ENCODE data around the gene L3MBTL3. TPM values are rescaled to one million over a fixed set of nuclear protein-coding genes. Genes with fewer than 3 reads are reported as not detected.

Gene L3MBTL3
- total and polyA plus RNA-seq, 7 donors, result 2.1 to 10.4 (median 4.2) TPM

- WGBS, 2 donors, result 98% methylated on average over 12 of the region's 12 CpGs
- no peaks in the 10 kb centered on the region for H3K27me3 ChIP-seq
- H3K4me3 ChIP-seq, result no peak overlapping the region
- intact Hi-C loops (cut with DNase I), result no loop called here
- no peaks in the 10 kb centered on the region for H3K4me1 ChIP-seq
- no peak for DNase-seq
- H3K27ac ChIP-seq, result no peak overlapping the region
- no peak for TF ChIP-seq POLR2A (IDR thresholded peaks at IDR 0.05)
- TF ChIP-seq POLR2AphosphoS5 (IDR thresholded peaks at IDR 0.05), result no peak
- TF ChIP-seq CTCF (IDR thresholded peaks at IDR 0.05), result no peak
- TF ChIP-seq EP300 (IDR thresholded peaks at IDR 0.05), result no peak
- H3K36me3 ChIP-seq, result peaks cover 0 to 33% (median 6%) of the 10 kb centered on the region in 4 donors
- no peaks in the 10 kb centered on the region for H3K9me3 ChIP-seq
These were observed 39.1 kb downstream of the L3MBTL3 start for GRCh38 chr6:130057495-130057894.

- TF ChIP-seq EP300 (IDR thresholded peaks at IDR 0.05) (no peak), POLR2A (IDR thresholded peaks at IDR 0.05) (no peak), CTCF (IDR thresholded peaks at IDR 0.05) (no peak), POLR2AphosphoS5 (IDR thresholded peaks at IDR 0.05) (no peak)
- Histone ChIP-seq H3K9me3 (no peaks in the 10 kb centered on the region), H3K4me1 (no peaks in the 10 kb centered on the region), H3K36me3 (peaks cover 0 to 6% (median 0%) of the 10 kb centered on the region in 4 donors), H3K27ac (no peak overlapping the region), H3K4me3 (no peak overlapping the region), H3K27me3 (no peaks in the 10 kb centered on the region)
- no peak for DNase-seq
- 93 to 96% methylated on average over 5 of the region's 5 CpGs for WGBS, 2 donors
- intact Hi-C loops (cut with DNase I), result no loop called here
These were observed 45.4 kb downstream of the L3MBTL3 start for GRCh38 chr6:130063806-130064205.

GRCh38 chr6:130065609-130066156 lies 47.3 kb downstream of the L3MBTL3 start:
- TF ChIP-seq POLR2A (IDR thresholded peaks at IDR 0.05), result no peak
- TF ChIP-seq CTCF (IDR thresholded peaks at IDR 0.05), result no peak
- TF ChIP-seq POLR2AphosphoS5 (IDR thresholded peaks at IDR 0.05), result no peak
- TF ChIP-seq EP300 (IDR thresholded peaks at IDR 0.05), result no peak
- WGBS, 2 donors, result 93 to 96% methylated on average over 5 of the region's 5 CpGs
- Histone ChIP-seq H3K9me3 (no peaks in the 10 kb centered on the region), H3K36me3 (peaks cover 0 to 6% (median 0%) of the 10 kb centered on the region in 4 donors), H3K4me3 (no peak overlapping the region), H3K4me1 (no peaks in the 10 kb centered on the region), H3K27me3 (no peaks in the 10 kb centered on the region), H3K27ac (no peak overlapping the region)
- intact Hi-C loops (cut with DNase I), result no loop called here
- DNase-seq, result no peak

- H3K27ac ChIP-seq, result no peak overlapping the region
These were observed 51.1 kb downstream of the L3MBTL3 start for GRCh38 chr6:130069485-130069884.

More at GRCh38 chr6:130069485-130069884, 51.1 kb downstream of the L3MBTL3 start:
- Histone ChIP-seq H3K4me1 (no peaks in the 10 kb centered on the region), H3K36me3 (no peaks in the 10 kb centered on the region), H3K9me3 (no peaks in the 10 kb centered on the region), H3K4me3 (no peak overlapping the region), H3K27me3 (no peaks in the 10 kb centered on the region)
- TF ChIP-seq CTCF (IDR thresholded peaks at IDR 0.05) (no peak), POLR2A (IDR thresholded peaks at IDR 0.05) (no peak), POLR2AphosphoS5 (IDR thresholded peaks at IDR 0.05) (no peak), EP300 (IDR thresholded peaks at IDR 0.05) (no peak)
- DNase-seq, result no peak
- 82 to 86% methylated on average over 4 of the region's 4 CpGs for WGBS, 2 donors
- intact Hi-C loops (cut with DNase I), result no loop called here
